ENCODE measurements around the gene SLC6A11.

Gene SLC6A11

DNA sequence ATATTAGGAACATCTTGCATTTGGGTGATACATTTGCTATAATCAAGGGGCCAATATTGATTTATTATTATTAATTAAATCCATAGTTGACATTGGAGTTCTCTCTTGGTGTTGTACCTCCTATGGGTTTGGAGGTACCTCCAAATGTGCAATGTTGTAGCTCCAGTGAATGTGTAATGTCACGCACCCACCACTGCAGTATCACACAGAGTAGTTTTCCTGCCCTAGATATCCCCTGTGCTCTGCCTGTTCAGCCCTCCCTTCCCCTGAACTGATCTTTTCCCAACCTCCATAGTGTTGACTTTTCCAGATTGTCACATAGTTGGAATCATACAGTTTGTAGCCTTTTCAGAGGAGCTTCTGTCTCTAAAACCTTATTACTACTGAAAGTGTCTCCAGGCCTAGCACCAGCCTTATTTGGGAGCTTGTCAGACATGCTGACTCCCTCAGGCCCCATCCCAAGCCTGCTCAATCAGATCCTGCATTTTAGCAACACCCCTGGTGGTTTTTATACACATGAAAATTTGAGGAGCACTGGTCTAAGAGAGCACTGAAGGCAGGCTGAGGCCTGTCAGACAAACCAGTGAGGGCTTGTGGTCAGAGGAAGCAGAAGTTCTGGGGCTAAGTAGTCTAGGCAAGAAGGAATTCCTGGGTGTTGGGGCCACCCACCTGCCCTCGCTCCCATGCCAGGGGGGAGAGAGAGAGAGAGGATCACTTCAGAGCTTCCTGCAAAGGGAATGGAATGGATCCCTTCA, 73.4 kb downstream of the SLC6A11 start:
- Histone ChIP-seq H3K4me1 (ENCODE audit: control insufficient read depth, insufficient read depth, low read length) (no peaks in the 10 kb centered on the region), H3K36me3 (ENCODE audit: control insufficient read depth, insufficient read depth, low read length) (no peaks in the 10 kb centered on the region), H3K9ac (ENCODE audit: low read depth, low read length) (no peak overlapping the region), H3K27ac (ENCODE audit: low read depth, low read length) (no peak overlapping the region), H3K27me3 (ENCODE audit: control insufficient read depth, insufficient read depth, low read length) (no peaks in the 10 kb centered on the region), H3K4me3 (ENCODE audit: low read depth, low read length) (no peak overlapping the region), H3K9me3 (ENCODE audit: control insufficient read depth, insufficient read depth, low read length) (peaks cover 3% of the 10 kb centered on the region)

DNA sequence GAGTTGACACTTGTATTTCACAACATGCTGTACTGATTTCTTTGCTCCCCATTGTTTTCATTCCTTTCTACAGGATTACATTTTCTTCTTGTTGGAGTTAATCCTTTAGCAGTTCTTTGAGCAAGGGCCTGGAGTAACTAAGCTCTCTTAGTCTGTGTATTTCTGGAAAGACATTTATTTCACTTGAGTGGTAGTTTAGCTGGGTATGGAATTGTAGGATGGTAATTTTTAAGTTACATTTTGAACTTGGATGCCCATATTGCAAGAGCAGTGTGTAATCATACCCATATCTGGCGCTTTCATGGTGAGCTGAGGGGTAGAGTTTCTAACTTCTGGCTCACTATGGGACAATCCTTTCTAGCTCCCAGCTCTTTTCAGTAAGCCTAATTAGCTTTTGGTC, 74.6 kb downstream of the SLC6A11 start:
- Histone ChIP-seq H3K9me3 (ENCODE audit: control insufficient read depth, insufficient read depth, low read length) (peaks cover 3% of the 10 kb centered on the region), H3K9ac (ENCODE audit: low read depth, low read length) (no peak overlapping the region), H3K4me1 (ENCODE audit: control insufficient read depth, insufficient read depth, low read length) (no peaks in the 10 kb centered on the region), H3K4me3 (ENCODE audit: low read depth, low read length) (no peak overlapping the region), H3K27ac (ENCODE audit: low read depth, low read length) (no peak overlapping the region), H3K36me3 (ENCODE audit: control insufficient read depth, insufficient read depth, low read length) (no peaks in the 10 kb centered on the region), H3K27me3 (ENCODE audit: control insufficient read depth, insufficient read depth, low read length) (no peaks in the 10 kb centered on the region)

DNA sequence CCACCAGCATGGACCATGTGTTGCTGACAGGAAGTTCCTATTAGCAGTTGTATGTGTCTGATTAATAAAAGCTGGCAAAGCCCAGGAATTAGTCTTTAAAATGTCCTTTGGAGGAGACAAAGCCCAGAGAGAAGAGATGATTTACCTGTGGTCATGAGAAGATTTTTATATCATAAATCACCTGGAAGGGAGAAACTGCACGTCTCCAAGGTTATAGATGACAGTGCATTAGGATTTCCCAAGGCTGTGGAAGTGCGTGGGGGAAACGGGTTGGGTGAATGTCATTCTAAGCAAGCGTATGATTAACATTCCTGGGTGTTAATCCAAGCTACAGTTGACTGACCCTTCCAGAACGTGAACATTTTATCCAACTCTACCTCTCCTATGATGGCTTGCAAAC, 76.6 kb downstream of the SLC6A11 start:
- no peak overlapping the region for H3K9ac ChIP-seq (ENCODE audit: low read depth, low read length)
- H3K4me1 ChIP-seq (ENCODE audit: control insufficient read depth, insufficient read depth, low read length): no peaks in the 10 kb centered on the region
- no peaks in the 10 kb centered on the region for H3K27me3 ChIP-seq (ENCODE audit: control insufficient read depth, insufficient read depth, low read length)
- H3K4me3 ChIP-seq (ENCODE audit: low read depth, low read length): no peak overlapping the region
- peaks cover 3% of the 10 kb centered on the region for H3K9me3 ChIP-seq (ENCODE audit: control insufficient read depth, insufficient read depth, low read length)
- no peak overlapping the region for H3K27ac ChIP-seq (ENCODE audit: low read depth, low read length)
- no peaks in the 10 kb centered on the region for H3K36me3 ChIP-seq (ENCODE audit: control insufficient read depth, insufficient read depth, low read length)

DNA sequence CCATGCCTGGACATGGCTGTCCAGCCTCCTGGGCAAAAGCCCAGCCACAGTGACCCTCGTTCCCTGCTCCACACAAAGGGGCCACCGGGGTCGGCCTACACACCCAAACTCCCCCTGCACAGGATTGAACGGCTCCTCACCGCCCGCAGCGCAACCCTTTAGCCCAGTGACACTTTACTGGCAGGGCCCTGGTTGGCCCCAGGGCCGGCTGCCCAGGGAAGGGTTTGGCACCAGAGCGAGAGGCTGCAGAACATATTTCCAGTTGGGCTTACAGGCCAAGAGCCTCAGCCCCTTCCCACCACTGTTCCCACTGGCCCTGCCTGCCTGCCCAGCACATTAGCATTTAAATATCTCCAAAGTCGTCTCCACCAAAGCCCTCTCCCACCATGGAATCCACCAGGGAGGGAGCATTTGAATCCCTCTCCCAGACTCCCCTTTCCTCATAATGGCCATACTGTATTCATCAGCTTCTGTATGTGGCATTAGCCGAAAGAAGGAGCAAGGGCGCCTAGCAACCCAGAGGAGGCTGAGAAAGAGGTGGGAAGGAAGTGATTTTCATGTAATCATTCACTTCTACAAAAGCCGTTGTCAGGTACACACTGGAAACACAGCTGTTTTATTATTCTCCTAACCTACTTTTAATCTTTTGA, 85.4 kb downstream of the SLC6A11 start:
- H3K9ac ChIP-seq (ENCODE audit: low read depth, low read length): no peak overlapping the region
- H3K4me3 ChIP-seq (ENCODE audit: low read depth, low read length): no peak overlapping the region
- H3K27me3 ChIP-seq (ENCODE audit: control insufficient read depth, insufficient read depth, low read length): no peaks in the 10 kb centered on the region
- no peak overlapping the region for H3K27ac ChIP-seq (ENCODE audit: low read depth, low read length)
- H3K36me3 ChIP-seq (ENCODE audit: control insufficient read depth, insufficient read depth, low read length): no peaks in the 10 kb centered on the region
- H3K4me1 ChIP-seq (ENCODE audit: control insufficient read depth, insufficient read depth, low read length): no peaks in the 10 kb centered on the region
- peaks cover 15% of the 10 kb centered on the region; the same call in 1 of the 2 replicates for H3K9me3 ChIP-seq (ENCODE audit: control insufficient read depth, insufficient read depth, low read length)

DNA sequence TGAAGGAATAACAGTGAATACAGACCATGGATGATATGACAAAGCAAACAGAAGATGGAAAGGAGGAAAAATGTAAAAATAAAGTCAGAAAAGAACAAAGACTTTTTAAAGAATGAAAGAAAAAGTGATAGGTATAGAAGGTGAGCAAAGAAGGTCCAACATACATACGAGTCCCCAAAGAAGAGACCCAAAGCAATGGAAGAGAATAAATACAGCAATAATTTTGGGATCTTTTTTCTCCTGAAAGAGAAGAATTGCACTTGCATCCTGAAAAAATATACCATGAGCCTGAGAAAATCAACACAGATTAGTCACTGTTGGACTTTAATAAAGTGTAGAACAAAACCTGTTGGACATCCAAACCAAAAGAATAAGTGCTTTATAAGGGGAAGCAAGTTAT, 91.2 kb downstream of the SLC6A11 start:
- peaks cover 18% of the 10 kb centered on the region for H3K9me3 ChIP-seq (ENCODE audit: control insufficient read depth, insufficient read depth, low read length)
- no peak overlapping the region for H3K9ac ChIP-seq (ENCODE audit: low read depth, low read length)
- H3K27ac ChIP-seq (ENCODE audit: low read depth, low read length): no peak overlapping the region
- H3K27me3 ChIP-seq (ENCODE audit: control insufficient read depth, insufficient read depth, low read length): no peaks in the 10 kb centered on the region
- no peak overlapping the region for H3K4me3 ChIP-seq (ENCODE audit: low read depth, low read length)
- H3K4me1 ChIP-seq (ENCODE audit: control insufficient read depth, insufficient read depth, low read length): no peaks in the 10 kb centered on the region
- H3K36me3 ChIP-seq (ENCODE audit: control insufficient read depth, insufficient read depth, low read length): no peaks in the 10 kb centered on the region

DNA sequence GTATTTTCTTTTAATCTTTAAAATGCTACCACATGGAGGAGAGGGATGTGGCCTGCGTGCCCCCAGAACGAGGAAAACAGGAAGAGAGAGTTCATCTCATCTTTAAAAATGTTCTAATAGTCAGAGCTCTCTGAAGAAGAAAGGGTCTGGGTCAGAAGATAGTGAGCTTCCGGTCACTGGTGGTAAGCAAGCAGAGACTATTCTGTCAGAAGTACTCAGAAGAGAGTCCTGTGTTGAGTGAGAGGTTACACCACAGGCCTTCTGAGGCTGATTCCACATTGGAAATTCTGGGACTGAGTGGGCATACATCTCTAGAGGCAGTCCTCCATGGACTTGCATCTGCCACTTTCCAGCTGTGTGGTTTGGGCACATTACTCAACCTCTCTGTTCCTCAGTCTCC, 94.3 kb downstream of the SLC6A11 start:
- Histone ChIP-seq H3K9ac (ENCODE audit: low read depth, low read length) (no peak overlapping the region), H3K27me3 (ENCODE audit: control insufficient read depth, insufficient read depth, low read length) (no peaks in the 10 kb centered on the region), H3K9me3 (ENCODE audit: control insufficient read depth, insufficient read depth, low read length) (peaks cover 18% of the 10 kb centered on the region), H3K27ac (ENCODE audit: low read depth, low read length) (no peak overlapping the region), H3K36me3 (ENCODE audit: control insufficient read depth, insufficient read depth, low read length) (no peaks in the 10 kb centered on the region), H3K4me3 (ENCODE audit: low read depth, low read length) (no peak overlapping the region), H3K4me1 (ENCODE audit: control insufficient read depth, insufficient read depth, low read length) (no peaks in the 10 kb centered on the region)

DNA sequence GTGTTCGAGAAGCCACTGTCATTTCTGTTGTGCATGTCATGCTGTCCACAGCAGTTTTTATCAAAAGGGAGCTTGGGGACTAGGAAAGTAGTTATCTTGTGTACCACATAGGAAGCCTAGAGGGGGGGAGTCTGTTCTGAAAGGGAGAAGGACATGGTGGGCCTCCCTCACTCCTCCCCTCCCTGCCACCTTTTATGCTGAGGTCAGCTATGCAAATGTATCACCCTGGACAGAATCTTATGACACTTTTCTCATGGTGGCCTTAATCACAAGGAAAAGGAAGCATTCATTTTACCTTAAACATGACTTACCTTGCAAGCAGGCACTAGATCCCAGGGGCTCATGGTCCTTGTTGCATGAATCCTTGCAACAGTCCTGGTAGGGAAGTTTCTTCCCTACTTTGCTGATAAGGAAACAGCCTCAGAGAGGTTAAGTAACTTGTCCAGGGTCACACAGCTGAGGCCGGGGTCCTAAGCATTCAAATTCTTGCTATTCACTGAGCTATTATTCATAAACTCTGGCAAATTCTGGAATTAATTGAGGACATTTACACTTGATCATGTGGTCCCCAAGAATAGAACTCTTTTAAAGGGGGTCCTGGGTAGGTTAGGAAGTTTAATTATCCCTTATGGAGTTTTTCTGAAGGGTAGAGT, 95.4 kb downstream of the SLC6A11 start:
- Histone ChIP-seq H3K9ac (ENCODE audit: low read depth, low read length) (no peak overlapping the region), H3K27ac (ENCODE audit: low read depth, low read length) (no peak overlapping the region), H3K4me3 (ENCODE audit: low read depth, low read length) (no peak overlapping the region), H3K9me3 (ENCODE audit: control insufficient read depth, insufficient read depth, low read length) (peaks cover 12% of the 10 kb centered on the region), H3K4me1 (ENCODE audit: control insufficient read depth, insufficient read depth, low read length) (no peaks in the 10 kb centered on the region), H3K36me3 (ENCODE audit: control insufficient read depth, insufficient read depth, low read length) (no peaks in the 10 kb centered on the region), H3K27me3 (ENCODE audit: control insufficient read depth, insufficient read depth, low read length) (no peaks in the 10 kb centered on the region)

DNA sequence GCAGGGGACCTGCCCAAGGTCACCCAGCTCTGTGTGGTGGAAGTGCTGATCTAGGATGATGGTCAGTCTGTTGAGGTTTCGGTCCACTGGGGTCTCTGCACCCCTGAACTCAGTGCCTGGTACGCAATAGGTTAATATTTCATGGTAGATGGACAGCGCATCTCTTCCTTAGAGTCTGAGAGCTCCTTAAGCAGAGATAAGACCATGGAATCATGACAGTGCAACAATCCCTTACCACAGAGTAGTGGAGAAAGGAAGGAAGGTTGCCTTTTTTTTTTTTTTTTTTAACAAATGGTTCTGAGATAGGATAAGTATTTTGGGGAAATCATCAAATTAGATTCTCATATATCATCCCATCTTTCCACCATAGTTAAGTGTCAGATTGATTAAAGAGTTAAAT, 96.8 kb downstream of the SLC6A11 start:
- Histone ChIP-seq H3K9ac (ENCODE audit: low read depth, low read length) (no peak overlapping the region), H3K36me3 (ENCODE audit: control insufficient read depth, insufficient read depth, low read length) (no peaks in the 10 kb centered on the region), H3K9me3 (ENCODE audit: control insufficient read depth, insufficient read depth, low read length) (peaks cover 4% of the 10 kb centered on the region; the same call in 1 of the 2 replicates), H3K4me3 (ENCODE audit: low read depth, low read length) (no peak overlapping the region), H3K27ac (ENCODE audit: low read depth, low read length) (no peak overlapping the region), H3K27me3 (ENCODE audit: control insufficient read depth, insufficient read depth, low read length) (no peaks in the 10 kb centered on the region), H3K4me1 (ENCODE audit: control insufficient read depth, insufficient read depth, low read length) (no peaks in the 10 kb centered on the region)

DNA sequence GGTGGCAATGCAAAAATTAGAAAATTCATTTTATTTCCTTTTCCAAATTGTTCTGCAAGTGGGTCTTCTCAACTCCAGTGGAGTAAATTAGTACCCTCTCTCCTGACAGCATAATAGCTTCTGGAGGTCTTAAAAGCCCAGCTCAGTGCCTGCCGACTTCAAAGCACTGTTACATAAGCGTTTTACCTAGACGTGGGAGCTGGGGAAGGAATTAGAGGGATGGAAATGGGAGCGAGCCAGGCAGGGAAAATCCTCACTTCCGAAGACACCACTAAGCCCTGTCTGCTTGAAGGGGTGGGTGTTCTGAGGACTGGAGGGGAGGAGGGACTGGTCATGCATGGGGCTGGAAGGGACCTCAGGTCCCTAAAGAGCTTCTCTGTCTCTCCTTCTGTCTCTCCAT, 99.3 kb downstream of the SLC6A11 start:
- Histone ChIP-seq H3K36me3 (ENCODE audit: control insufficient read depth, insufficient read depth, low read length) (no peaks in the 10 kb centered on the region), H3K4me3 (ENCODE audit: low read depth, low read length) (no peak overlapping the region), H3K4me1 (ENCODE audit: control insufficient read depth, insufficient read depth, low read length) (no peaks in the 10 kb centered on the region), H3K9ac (ENCODE audit: low read depth, low read length) (no peak overlapping the region), H3K27me3 (ENCODE audit: control insufficient read depth, insufficient read depth, low read length) (no peaks in the 10 kb centered on the region), H3K9me3 (ENCODE audit: control insufficient read depth, insufficient read depth, low read length) (no peaks in the 10 kb centered on the region), H3K27ac (ENCODE audit: low read depth, low read length) (no peak overlapping the region)

DNA sequence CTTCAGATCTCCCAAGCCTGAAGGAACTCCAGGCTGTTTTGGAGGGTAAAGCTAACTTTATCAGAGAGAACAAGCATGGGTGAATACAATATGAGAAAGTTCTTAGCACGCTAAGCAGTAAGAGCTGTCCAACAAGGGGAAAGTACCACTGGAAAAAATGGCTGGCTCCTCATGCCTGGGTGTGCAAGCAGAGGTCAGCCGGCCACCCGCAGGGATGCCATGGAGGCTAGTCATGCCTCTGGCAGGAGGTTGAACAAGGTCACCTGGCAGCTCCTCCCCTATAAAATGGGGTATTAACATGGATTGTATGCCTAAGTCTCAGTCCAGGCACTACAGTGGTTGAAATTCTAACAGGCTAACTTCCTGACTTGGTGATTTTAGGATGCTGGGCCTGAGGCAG, 101.1 kb downstream of the SLC6A11 start:
- Histone ChIP-seq H3K9ac (ENCODE audit: low read depth, low read length) (no peak overlapping the region), H3K36me3 (ENCODE audit: control insufficient read depth, insufficient read depth, low read length) (no peaks in the 10 kb centered on the region), H3K9me3 (ENCODE audit: control insufficient read depth, insufficient read depth, low read length) (no peaks in the 10 kb centered on the region), H3K4me1 (ENCODE audit: control insufficient read depth, insufficient read depth, low read length) (no peaks in the 10 kb centered on the region), H3K4me3 (ENCODE audit: low read depth, low read length) (no peak overlapping the region), H3K27ac (ENCODE audit: low read depth, low read length) (no peak overlapping the region), H3K27me3 (ENCODE audit: control insufficient read depth, insufficient read depth, low read length) (no peaks in the 10 kb centered on the region)

DNA sequence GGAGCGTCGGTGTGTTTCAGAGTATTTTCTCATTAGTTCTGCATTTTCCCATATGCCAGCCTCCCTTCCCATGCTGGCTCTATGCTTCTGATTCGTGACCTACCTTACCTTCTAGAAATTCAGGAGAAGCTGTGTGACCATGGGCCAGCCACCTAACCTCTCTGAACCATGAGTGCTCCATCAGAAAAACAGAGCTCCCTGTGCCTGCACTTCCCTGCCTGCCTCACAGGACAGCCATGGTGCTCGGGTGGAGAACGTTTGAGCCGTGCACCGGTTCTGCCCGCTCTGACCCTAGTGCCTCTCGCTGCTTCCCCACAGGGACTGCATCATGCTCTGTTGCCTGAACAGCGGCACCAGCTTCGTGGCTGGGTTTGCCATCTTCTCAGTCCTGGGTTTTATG, 102.0 kb downstream of the SLC6A11 start:
- no peak overlapping the region for H3K9ac ChIP-seq (ENCODE audit: low read depth, low read length)
- no peak overlapping the region for H3K27ac ChIP-seq (ENCODE audit: low read depth, low read length)
- no peaks in the 10 kb centered on the region for H3K36me3 ChIP-seq (ENCODE audit: control insufficient read depth, insufficient read depth, low read length)
- no peak overlapping the region for H3K4me3 ChIP-seq (ENCODE audit: low read depth, low read length)
- no peaks in the 10 kb centered on the region for H3K4me1 ChIP-seq (ENCODE audit: control insufficient read depth, insufficient read depth, low read length)
- no peaks in the 10 kb centered on the region for H3K9me3 ChIP-seq (ENCODE audit: control insufficient read depth, insufficient read depth, low read length)
- H3K27me3 ChIP-seq (ENCODE audit: control insufficient read depth, insufficient read depth, low read length): no peaks in the 10 kb centered on the region
